ENCODE measurements around the gene SNX25. TPM values are rescaled to one million over a fixed set of nuclear protein-coding genes. Genes with fewer than 3 reads are reported as not detected.

Gene SNX25
- total RNA-seq, 1 experiment from 2014 or later: 3.5 TPM

- ChIA-PET CTCF (no interaction called here), POLR2A (ENCODE audit: low non-redundant PET) (interaction anchor here (0.6 kb wide), 1 partner anchor 141 kb away, joined by 4 read pairs; no protein-coding TSS in a partner anchor)
- DNase-seq (ENCODE audit: low spot score): no peak
- no peak overlapping the region for H3K4me3 ChIP-seq (ENCODE audit: low read depth, low read length, poor library complexity, severe bottlenecking)
- TF ChIP-seq CTCF (conservative IDR thresholded peaks at IDR 0.05; ENCODE audit: low read depth, low read length) (no peak), EZH2 (IDR thresholded peaks at IDR 0.05; ENCODE audit: borderline replicate concordance, low read depth, low read length, poor library complexity, severe bottlenecking) (no peak)
- peaks cover 16% of the 10 kb centered on the region for H3K4me1 ChIP-seq (ENCODE audit: insufficient read depth, low read length, poor library complexity, severe bottlenecking)
- intact Hi-C loops (cut with micrococcal nuclease; ENCODE audit: unreplicated experiment): no loop called here
- BruUV-seq (replicated peaks): no TSS peak
- H3K27me3 ChIP-seq (replicated peaks; ENCODE audit: insufficient read depth, low read depth, low read length, poor library complexity): no peaks in the 10 kb centered on the region
- no peak overlapping the region for H3K27ac ChIP-seq (ENCODE audit: low read depth, low read length, poor library complexity, severe bottlenecking)
- no peaks in the 10 kb centered on the region for H3K9me3 ChIP-seq (ENCODE audit: low read depth, low read length, poor library complexity, severe bottlenecking)
- H3K36me3 ChIP-seq (ENCODE audit: insufficient read depth, low read length, poor library complexity, severe bottlenecking): no peaks in the 10 kb centered on the region
Measured at GRCh38 chr4:185243879-185244278, 34.5 kb downstream of the SNX25 start.

GRCh38 chr4:185244763-185245162 lies 35.4 kb downstream of the SNX25 start:
- BruUV-seq (replicated peaks): no TSS peak
- Histone ChIP-seq H3K4me1 (ENCODE audit: insufficient read depth, low read length, poor library complexity, severe bottlenecking) (peaks cover 16% of the 10 kb centered on the region), H3K4me3 (ENCODE audit: low read depth, low read length, poor library complexity, severe bottlenecking) (no peak overlapping the region), H3K36me3 (ENCODE audit: insufficient read depth, low read length, poor library complexity, severe bottlenecking) (no peaks in the 10 kb centered on the region), H3K27me3 (replicated peaks; ENCODE audit: insufficient read depth, low read depth, low read length, poor library complexity) (no peaks in the 10 kb centered on the region), H3K27ac (ENCODE audit: low read depth, low read length, poor library complexity, severe bottlenecking) (no peak overlapping the region), H3K9me3 (ENCODE audit: low read depth, low read length, poor library complexity, severe bottlenecking) (no peaks in the 10 kb centered on the region)
- POLR2A ChIA-PET (ENCODE audit: low non-redundant PET): no interaction called here
- intact Hi-C loops (cut with micrococcal nuclease; ENCODE audit: unreplicated experiment): no loop called here
- no peak for TF ChIP-seq CTCF (conservative IDR thresholded peaks at IDR 0.05; ENCODE audit: low read depth, low read length)
- TF ChIP-seq EZH2 (IDR thresholded peaks at IDR 0.05; ENCODE audit: borderline replicate concordance, low read depth, low read length, poor library complexity, severe bottlenecking): no peak
- DNase-seq (ENCODE audit: low spot score): no peak
- CTCF ChIA-PET: no interaction called here

- intact Hi-C loops (cut with micrococcal nuclease; ENCODE audit: unreplicated experiment): no loop called here
- H3K27ac ChIP-seq (ENCODE audit: low read depth, low read length, poor library complexity, severe bottlenecking): no peak overlapping the region
- no peaks in the 10 kb centered on the region for H3K36me3 ChIP-seq (ENCODE audit: insufficient read depth, low read length, poor library complexity, severe bottlenecking)
- no peaks in the 10 kb centered on the region for H3K9me3 ChIP-seq (ENCODE audit: low read depth, low read length, poor library complexity, severe bottlenecking)
- POLR2A ChIA-PET (ENCODE audit: low non-redundant PET): no interaction called here
- CTCF ChIA-PET: no interaction called here
- no peak overlapping the region for H3K4me3 ChIP-seq (ENCODE audit: low read depth, low read length, poor library complexity, severe bottlenecking)
- no peak for DNase-seq (ENCODE audit: low spot score)
- H3K27me3 ChIP-seq (replicated peaks; ENCODE audit: insufficient read depth, low read depth, low read length, poor library complexity): no peaks in the 10 kb centered on the region
- TF ChIP-seq EZH2 (IDR thresholded peaks at IDR 0.05; ENCODE audit: borderline replicate concordance, low read depth, low read length, poor library complexity, severe bottlenecking): no peak
- no peak for TF ChIP-seq CTCF (conservative IDR thresholded peaks at IDR 0.05; ENCODE audit: low read depth, low read length)
- BruUV-seq (replicated peaks): no TSS peak
- peaks cover 16% of the 10 kb centered on the region for H3K4me1 ChIP-seq (ENCODE audit: insufficient read depth, low read length, poor library complexity, severe bottlenecking)
Measured at GRCh38 chr4:185246453-185246852, 37.1 kb downstream of the SNX25 start.

Measured in A673 (cell line).